Astrocyte (in vitro differentiated cells and primary cell): Measurements from ENCODE around the gene NXF1. TPM values are rescaled to one million over a fixed set of nuclear protein-coding genes. Genes with fewer than 3 reads are reported as not detected.
A peak's percentile ranks its signal among the peaks of the same experiment; 100 is the strongest.

Experiments used
- DNase-seq: peaks from one replicate; pipeline ENCODE4 v3.0.0-alpha.2; 2010; ENCODE audit warnings: low read depth
- FAIRE-seq: peaks from 2 replicates; lab custom pipeline; 2011; peaks lifted over from hg19 to GRCh38; lab: Jason Lieb, UNC
- H2AFZ ChIP-seq: 2 replicates; pipeline ENCODE4 v1.6.0; 2012; ENCODE audit warnings: low read depth, low read length, inconsistent platforms
- H3K27ac ChIP-seq: 2 replicates; pipeline ENCODE4 v1.5.1; 2011; ENCODE audit warnings: low read depth, low read length, inconsistent platforms
- H3K27me3 ChIP-seq: 2 replicates; pipeline ENCODE4 v1.6.0; 2011; ENCODE audit warnings: low read length, inconsistent platforms; ENCODE audit not compliant: insufficient read depth
- H3K36me3 ChIP-seq: 2 replicates; pipeline ENCODE4 v1.5.1; 2011; ENCODE audit warnings: low read length, inconsistent platforms; ENCODE audit not compliant: insufficient read depth
- H3K4me1 ChIP-seq: 2 replicates; pipeline ENCODE4 v1.5.1; 2011; ENCODE audit warnings: low read length, inconsistent platforms; ENCODE audit not compliant: insufficient read depth
- H3K4me2 ChIP-seq: 2 replicates; pipeline ENCODE4 v1.6.0; 2012; ENCODE audit warnings: low read length, inconsistent platforms
- H3K4me3 ChIP-seq: 2 replicates; pipeline ENCODE4 v1.5.1; 2011; ENCODE audit warnings: low read depth, mild to moderate bottlenecking, low read length, inconsistent platforms; ENCODE audit not compliant: insufficient read depth
- H3K79me2 ChIP-seq: 2 replicates; pipeline ENCODE4 v1.6.0; 2012; ENCODE audit warnings: mild to moderate bottlenecking, low read length, inconsistent platforms; ENCODE audit not compliant: insufficient read depth
- H3K9ac ChIP-seq: 2 replicates; pipeline ENCODE4 v1.6.0; 2012; ENCODE audit warnings: mild to moderate bottlenecking, low read length, inconsistent platforms
- H3K9me3 ChIP-seq: 2 replicates; pipeline ENCODE4 v1.5.1; 2012; ENCODE audit warnings: low read depth, mild to moderate bottlenecking, low read length, inconsistent platforms; ENCODE audit not compliant: insufficient read depth
- H4K20me1 ChIP-seq: 2 replicates; pipeline ENCODE4 v1.6.0; 2012; ENCODE audit warnings: low read length, inconsistent platforms; ENCODE audit not compliant: insufficient read depth
- H3K27ac Mint-ChIP-seq: one replicate; pipeline ENCODE4 v1.8.0; 2021; ENCODE audit warnings: mild to moderate bottlenecking, mixed read lengths; ENCODE audit not compliant: unreplicated experiment
- H3K27me3 Mint-ChIP-seq: one replicate; pipeline ENCODE4 v1.8.0; 2021; ENCODE audit warnings: low read depth, mixed read lengths; ENCODE audit not compliant: unreplicated experiment
- H3K36me3 Mint-ChIP-seq: one replicate; pipeline ENCODE4 v1.8.0; 2021; ENCODE audit warnings: low read depth, mixed read lengths; ENCODE audit not compliant: unreplicated experiment
- H3K4me1 Mint-ChIP-seq: one replicate; pipeline ENCODE4 v1.8.0; 2021; ENCODE audit warnings: low read depth, mixed read lengths; ENCODE audit not compliant: unreplicated experiment
- H3K4me3 Mint-ChIP-seq: one replicate; pipeline ENCODE4 v1.8.0; 2021; ENCODE audit warnings: mild to moderate bottlenecking, moderate library complexity, mixed read lengths; ENCODE audit not compliant: unreplicated experiment
- H3K9me3 Mint-ChIP-seq: one replicate; pipeline ENCODE4 v1.8.0; 2021; ENCODE audit warnings: mild to moderate bottlenecking, mixed read lengths; ENCODE audit not compliant: unreplicated experiment
- CTCF ChIP-seq: IDR thresholded peaks from 2 replicates; pipeline ENCODE4 v1.5.1; 2011; ENCODE audit warnings: low read depth, mild to moderate bottlenecking, inconsistent platforms, low read length, moderate library complexity; ENCODE audit not compliant: insufficient read depth
- EZH2 ChIP-seq: IDR thresholded peaks from 2 replicates; pipeline ENCODE4 v1.6.1; 2012; ENCODE audit warnings: mild to moderate bottlenecking, low read length, inconsistent platforms; ENCODE audit not compliant: insufficient read depth
- total RNA-seq: library from RNA; stranded (reverse); gene quantifications from 2 replicates; pipeline ENCODE4 v1.2.1, GENCODE V29; 2021

The NXF1 gene
- total RNA-seq, 1 donor from 2014 or later = 55.9 TPM

- H3K27me3 Mint-ChIP-seq = no peaks in the 10 kb centered on the region
- H3K9me3 ChIP-seq = no peaks in the 10 kb centered on the region
- peaks cover 3% of the 10 kb centered on the region for H3K4me1 ChIP-seq
- H3K27ac ChIP-seq = no peak overlapping the region
- no peak overlapping the region for H3K27ac Mint-ChIP-seq
- H3K79me2 ChIP-seq = no peaks in the 10 kb centered on the region
- DNase-seq = no peak
- peaks cover 11% of the 10 kb centered on the region for H3K36me3 Mint-ChIP-seq
- H3K4me3 ChIP-seq = no peak overlapping the region
- no peaks in the 10 kb centered on the region for H4K20me1 ChIP-seq
- H2AFZ ChIP-seq = no peak overlapping the region
- H3K9ac ChIP-seq = no peak overlapping the region
- FAIRE-seq = no peak
- peaks cover 7% of the 10 kb centered on the region for H3K4me1 Mint-ChIP-seq
- no peaks in the 10 kb centered on the region for H3K9me3 Mint-ChIP-seq
- TF ChIP-seq CTCF (no peak), EZH2 (no peak)
- no peak overlapping the region for H3K4me2 ChIP-seq
- peaks cover 5% of the 10 kb centered on the region for H3K36me3 ChIP-seq
- H3K27me3 ChIP-seq = no peaks in the 10 kb centered on the region
- H3K4me3 Mint-ChIP-seq = no peak overlapping the region
These were observed 6.4 kb upstream of the NXF1 start for GRCh38 chr11:62811659-62812058.

- H2AFZ ChIP-seq = no peak overlapping the region
- peaks cover 14% of the 10 kb centered on the region for H3K36me3 Mint-ChIP-seq
- FAIRE-seq = no peak
- H3K4me1 Mint-ChIP-seq = peaks cover 15% of the 10 kb centered on the region
- H3K27ac Mint-ChIP-seq = no peak overlapping the region
- H3K9me3 ChIP-seq = no peaks in the 10 kb centered on the region
- no peaks in the 10 kb centered on the region for H3K27me3 ChIP-seq
- no peaks in the 10 kb centered on the region for H3K27me3 Mint-ChIP-seq
- H3K4me3 ChIP-seq = no peak overlapping the region
- no peaks in the 10 kb centered on the region for H4K20me1 ChIP-seq
- no peak overlapping the region for H3K9ac ChIP-seq
- TF ChIP-seq EZH2 = no peak
- no peak for TF ChIP-seq CTCF
- peak overlapping the region; percentile 25 for H3K4me3 Mint-ChIP-seq
- H3K27ac ChIP-seq = no peak overlapping the region
- peaks cover 3% of the 10 kb centered on the region for H3K36me3 ChIP-seq
- no peaks in the 10 kb centered on the region for H3K79me2 ChIP-seq
- H3K4me2 ChIP-seq = no peak overlapping the region
- no peaks in the 10 kb centered on the region for H3K9me3 Mint-ChIP-seq
- peaks cover 12% of the 10 kb centered on the region for H3K4me1 ChIP-seq
- DNase-seq = no peak
These were observed 5.5 kb upstream of the NXF1 start for GRCh38 chr11:62810748-62811147.

- Histone ChIP-seq H3K79me2 (peaks cover 33% of the 10 kb centered on the region), H3K9me3 (no peaks in the 10 kb centered on the region), H2AFZ (no peak overlapping the region), H4K20me1 (peaks cover 31% of the 10 kb centered on the region), H3K4me3 (no peak overlapping the region), H3K27me3 (no peaks in the 10 kb centered on the region), H3K4me1 (peaks cover 21% of the 10 kb centered on the region), H3K36me3 (peaks cover 4% of the 10 kb centered on the region), H3K9ac (peak overlapping the region; percentile 96), H3K4me2 (peak overlapping the region; percentile 90), H3K27ac (no peak overlapping the region)
- Mint-ChIP-seq H3K27me3 (no peaks in the 10 kb centered on the region), H3K9me3 (no peaks in the 10 kb centered on the region), H3K4me3 (peak overlapping the region; percentile 98), H3K27ac (peak overlapping the region; percentile 92), H3K4me1 (peaks cover 24% of the 10 kb centered on the region), H3K36me3 (peaks cover 20% of the 10 kb centered on the region)
- TF ChIP-seq EZH2 = no peak
- no peak for TF ChIP-seq CTCF
- FAIRE-seq (no peak), DNase-seq (peak; percentile 14)
These were observed 1.4 kb upstream of the NXF1 start for GRCh38 chr11:62806611-62807121.
